Heart right ventricle (tissue), 16 donors: ENCODE data around the gene SBK1. TPM values are rescaled to one million over a fixed set of nuclear protein-coding genes. Genes with fewer than 3 reads are reported as not detected.

Experiments
- ATAC-seq, 8 donors: fragments of 200-7000 bp; cut with Tn5 transposase; one replicate each; pipeline ENCODE4 v1.9.1; 2020; ENCODE audit warnings: mild to moderate bottlenecking in 8 of 8, moderate library complexity in 8 of 8, moderate number of reproducible peaks in 1 of 8
- DNase-seq, 2 donors: peaks; one replicate each; pipeline ENCODE4 v3.0.0-alpha.2; 2020
- H3K27ac ChIP-seq, 10 donors: fragments of 200-600 bp; sonication (generic) in 2 of 10; one replicate each; pipeline versions ENCODE4 v1.5.0 to v1.8.0; 2020 to 2022; ENCODE audit warnings: mild to moderate bottlenecking in 3 of 10
- H3K27me3 ChIP-seq, 7 donors: fragments of 200-600 bp; one replicate each; pipeline ENCODE4 v1.8.0; 2021 to 2022; ENCODE audit warnings: mild to moderate bottlenecking in 2 of 7
- H3K36me3 ChIP-seq, 9 donors: fragments of 200-600 bp; sonication (generic) in 1 of 9; one replicate each; pipeline versions ENCODE4 v1.5.0 to v1.8.0; 2020 to 2022; ENCODE audit warnings: mild to moderate bottlenecking in 2 of 9
- H3K4me1 ChIP-seq, 9 donors: fragments of 200-600 bp; sonication (generic) in 1 of 9; one replicate each; pipeline versions ENCODE4 v1.5.0 to v1.8.0; 2020 to 2022; ENCODE audit warnings: mild to moderate bottlenecking in 4 of 9
- H3K4me3 ChIP-seq, 10 donors: fragments of 200-600 bp; sonication (generic) in 2 of 10; one replicate each; pipeline versions ENCODE4 v1.5.0 to v1.8.0; 2020 to 2022; ENCODE audit warnings: mild to moderate bottlenecking in 7 of 10, moderate library complexity in 2 of 10
- H3K9me3 ChIP-seq, 11 donors: fragments of 200-600 bp in 10 of 11; sonication (generic) in 2 of 11; one replicate each; pipeline versions ENCODE4 v1.5.0 to v1.8.0; 2013 to 2022; ENCODE audit warnings: mild to moderate bottlenecking in 2 of 11, control low read depth in 1 of 11, moderate library complexity in 1 of 11
- CTCF ChIP-seq, 9 donors: fragments of 200-600 bp; sonication (generic) in 2 of 9; IDR thresholded peaks; one replicate each; pipeline versions ENCODE4 v1.5.0 to v1.8.0; 2021 to 2022; ENCODE audit warnings: antibody characterized with exemption in 9 of 9, mild to moderate bottlenecking in 5 of 9, moderate library complexity in 1 of 9
- WGBS, 2 donors: extraction: QIAGEN DNeasy Blood & Tissue Kit; methylation state at CpG; one replicate each; pipeline ENCODE4 v1.1.7; 2013; ENCODE audit warnings: inconsistent platforms in 1 of 2; 5-methylcytosine and 5-hydroxymethylcytosine counted together
- intact Hi-C, 10 donors: fragments of 100-400 bp; cut with DNase I; formaldehyde crosslinking; loops; one replicate each; pipeline versions ENCODE4 v1.11.1 to v1.14.2; 2022
- polyA plus RNA-seq, 2 donors: library from polyadenylated mRNA; stranded (reverse); fragments of 200-250 nt; gene quantifications; one replicate each; pipeline ENCODE4 v1.2.3, GENCODE V29; 2013
- total RNA-seq, 10 donors: library from RNA; stranded (reverse); fragmentation: NEBNext Ultra II Directional in 3 of 10; extraction: Animal tissue kit (Norgen Biotek cat#: 25700) in 3 of 10; gene quantifications; one replicate each; pipeline versions ENCODE4 v1.2.1 to v1.2.4, GENCODE V29; 2021 to 2023
- donor health status: Arrhythmogenic right ventricular cardiomyopathy.
- donor health status: ischemic (EF 13 %, LVEDD 7.1; RV severe dilation, severe dysfunction).
- donor health status: healthy with polysubstance abuse.
- donor health status: DM: no; HTN: yes; CAD: no.
- donor health status: DM: no; HTN: no; CAD: no.
- donor health status: ischemic (EF 25% LVEDD 6.9; RV normal size, moderate dysfunction).
- donor health status: ischemic (EF 25% LVEDD 5.7; RV mildly dilated, moderate dysfunction).
- donor health status: healthy.
- donor health status: DM: yes; HTN: yes; CAD: no.
- donor health status: Ischemic cardiomyopathy.
- donor health status: ischemic (EF 35%, LVEDD 5.7; RV mildly dilated, moderate dysfunction).
- donor health status: nonischemic (EF 11% LVEDD 7.7; RV severe dilation, severe dysfunction).
- donor health status: DM: yes; HTN: yes; CAD: no.
- donor health status: PGD.
- donor health status: ischemic (EF 29% LVEDD 5.4; RV normal size, mild dysfunction).
- donor health status: nonischemic (EF 23%, LVEDD 6.1; RV moderate dilation, normal function).

The SBK1 gene
- total and polyA plus RNA-seq, 12 donors = 0.38 to 7.0 (median 2.8) TPM

GRCh38 chr16:28259781-28260150 is 32.6 kb upstream of the SBK1 start:
- Histone ChIP-seq H3K36me3 (no peaks in the 10 kb centered on the region), H3K4me3 (peak overlapping the region in 9 of 10 donors; percentile 37 to 65 (median 54)), H3K27ac (peak overlapping the region in 8 of 10 donors; percentile 64 to 92 (median 78)), H3K27me3 (peaks cover 0 to 35% (median 19%) of the 10 kb centered on the region in 7 donors), H3K9me3 (no peaks in the 10 kb centered on the region), H3K4me1 (peaks cover 0 to 39% (median 5%) of the 10 kb centered on the region in 9 donors)
- no peak for TF ChIP-seq CTCF (IDR thresholded peaks at IDR 0.05)
- WGBS, 2 donors = 60 to 61% methylated on average over 7 of the region's 7 CpGs
- no peak for DNase-seq
- ATAC-seq = no peak
- intact Hi-C loops = no loop called here

- peaks cover 0 to 35% (median 19%) of the 10 kb centered on the region in 7 donors for H3K27me3 ChIP-seq
- peaks cover 0 to 39% (median 5%) of the 10 kb centered on the region in 9 donors for H3K4me1 ChIP-seq
- peak overlapping the region in 8 of 10 donors; percentile 33 to 92 (median 78) for H3K27ac ChIP-seq
- no peak for TF ChIP-seq CTCF (IDR thresholded peaks at IDR 0.05)
- 68 to 73% methylated on average over 1 of the region's 1 CpG for WGBS, 2 donors
- H3K4me3 ChIP-seq = peak overlapping the region in 8 of 10 donors; percentile 17 to 65 (median 56)
- no peaks in the 10 kb centered on the region for H3K9me3 ChIP-seq
- intact Hi-C loops = no loop called here
- DNase-seq (peak; percentile 29 to 47), ATAC-seq (peak; percentile 18 to 71 (median 56))
- no peaks in the 10 kb centered on the region for H3K36me3 ChIP-seq
Observed at GRCh38 chr16:28260193-28260592, 32.1 kb upstream of the SBK1 start.

GRCh38 chr16:28261942-28262341 is 30.4 kb upstream of the SBK1 start:
- Histone ChIP-seq H3K27me3 (peaks cover 0 to 35% (median 19%) of the 10 kb centered on the region in 7 donors), H3K4me1 (peaks cover 0 to 42% (median 5%) of the 10 kb centered on the region in 9 donors), H3K27ac (peak overlapping the region in 8 of 10 donors; percentile 29 to 80 (median 66)), H3K4me3 (peak overlapping the region in 3 of 10 donors; percentile 6 to 19 (median 15)), H3K9me3 (no peaks in the 10 kb centered on the region), H3K36me3 (no peaks in the 10 kb centered on the region)
- ATAC-seq = peak; percentile 66 to 90 (median 76)
- intact Hi-C loops = no loop called here
- DNase-seq = peak; percentile 44 to 64
- TF ChIP-seq CTCF (IDR thresholded peaks at IDR 0.05) = no peak
- WGBS, 2 donors = 36 to 40% methylated on average over 4 of the region's 4 CpGs

GRCh38 chr16:28263305-28263704 is 29.0 kb upstream of the SBK1 start:
- WGBS, 2 donors = 62 to 74% methylated on average over 7 of the region's 7 CpGs
- H3K27ac ChIP-seq = peak overlapping the region in 2 of 10 donors; percentile 58 to 65
- peaks cover 0 to 42% (median 6%) of the 10 kb centered on the region in 9 donors for H3K4me1 ChIP-seq
- H3K36me3 ChIP-seq = no peaks in the 10 kb centered on the region
- ATAC-seq = no peak
- no peak for TF ChIP-seq CTCF (IDR thresholded peaks at IDR 0.05)
- H3K4me3 ChIP-seq = no peak overlapping the region
- H3K27me3 ChIP-seq = peaks cover 0 to 29% (median 15%) of the 10 kb centered on the region in 7 donors
- intact Hi-C loops = no loop called here
- DNase-seq = no peak
- H3K9me3 ChIP-seq = no peaks in the 10 kb centered on the region
